Keratinocyte (primary cell): ENCODE data around the gene PRKX. TPM values are rescaled to one million over a fixed set of nuclear protein-coding genes. Genes with fewer than 3 reads are reported as not detected.

ENCODE experiments used
- DNase-seq: peaks from one replicate; pipeline ENCODE4 v3.0.0-alpha.2; 2011; ENCODE audit warnings: low read depth, missing footprints, low spot score
- FAIRE-seq: peaks from 2 replicates; lab custom pipeline; 2011; peaks lifted over from hg19 to GRCh38; lab: Jason Lieb, UNC
- H2AFZ ChIP-seq: 2 replicates; pipeline ENCODE4 v1.6.0; 2012; ENCODE audit warnings: low read length, control low read depth, inconsistent platforms; ENCODE audit not compliant: control insufficient read depth
- H3K27ac ChIP-seq: 2 replicates; pipeline ENCODE4 v1.5.1; 2011; ENCODE audit warnings: low read length; ENCODE audit not compliant: control insufficient read depth, insufficient read depth
- H3K27me3 ChIP-seq: 3 replicates; pipeline ENCODE4 v1.6.0; 2011; ENCODE audit warnings: low read length; ENCODE audit not compliant: control insufficient read depth, insufficient read depth; ENCODE audit errors: extremely low read depth
- H3K36me3 ChIP-seq, 2 experiments: 2 replicates in 1 of 2; 3 replicates in 1 of 2; pipeline ENCODE4 v1.5.1; 2011; ENCODE audit warnings: low read length in 2 of 2, mild to moderate bottlenecking in 1 of 2; ENCODE audit not compliant: control insufficient read depth in 2 of 2, insufficient read depth in 2 of 2; ENCODE audit errors: extremely low read depth in 1 of 2
- H3K4me1 ChIP-seq: 3 replicates; pipeline ENCODE4 v1.5.1; 2011; ENCODE audit warnings: low read length; ENCODE audit not compliant: control insufficient read depth, insufficient read depth; ENCODE audit errors: extremely low read depth
- H3K4me2 ChIP-seq: 3 replicates; pipeline ENCODE4 v1.6.0; 2011; ENCODE audit warnings: low read depth, low read length; ENCODE audit not compliant: control insufficient read depth, insufficient read depth; ENCODE audit errors: extremely low read depth
- H3K4me3 ChIP-seq, 3 experiments: fragments of 200-600 bp in 1 of 3; sonication (generic) in 1 of 3; 2 replicates in 2 of 3; 3 replicates in 1 of 3; pipeline ENCODE4 v1.5.1; 2011 to 2016; ENCODE audit warnings: low read length in 3 of 3, mild to moderate bottlenecking in 3 of 3, control low read depth in 2 of 3, inconsistent platforms in 1 of 3, low read depth in 1 of 3, mixed read lengths in 1 of 3, mixed run types in 1 of 3, moderate library complexity in 1 of 3; ENCODE audit not compliant: control insufficient read depth in 2 of 3, insufficient read depth in 2 of 3; ENCODE audit errors: extremely low read depth in 1 of 3
- H3K79me2 ChIP-seq: 2 replicates; pipeline ENCODE4 v1.6.0; 2012; ENCODE audit warnings: low read length; ENCODE audit not compliant: control insufficient read depth, insufficient read depth
- H3K9ac ChIP-seq: 3 replicates; pipeline ENCODE4 v1.6.0; 2011; ENCODE audit warnings: low read length; ENCODE audit not compliant: control insufficient read depth, insufficient read depth; ENCODE audit errors: extremely low read depth
- H3K9me1 ChIP-seq: 3 replicates; pipeline ENCODE4 v1.6.0; 2011; ENCODE audit warnings: low read length; ENCODE audit not compliant: control insufficient read depth, insufficient read depth; ENCODE audit errors: extremely low read depth
- H3K9me3 ChIP-seq: 2 replicates; pipeline ENCODE4 v1.5.1; 2012; ENCODE audit warnings: low read depth, low read length; ENCODE audit not compliant: control insufficient read depth
- H4K20me1 ChIP-seq: 3 replicates; pipeline ENCODE4 v1.6.0; 2011; ENCODE audit warnings: low read length; ENCODE audit not compliant: control insufficient read depth, insufficient read depth; ENCODE audit errors: extremely low read depth
- CTCF ChIP-seq, 3 experiments: IDR thresholded peaks in 1 of 3; conservative IDR thresholded peaks in 1 of 3; optimal IDR thresholded peaks in 1 of 3; 2 replicates in 2 of 3; 3 replicates in 1 of 3; pipeline versions ENCODE3 to v1.5.1; 2011; ENCODE audit warnings: low read length in 3 of 3, mild to moderate bottlenecking in 3 of 3, moderate library complexity in 2 of 3, control low read depth in 1 of 3, inconsistent platforms in 1 of 3; ENCODE audit not compliant: insufficient read depth in 2 of 3; ENCODE audit errors: extremely low read depth in 1 of 3
- EZH2 ChIP-seq: IDR thresholded peaks from one replicate; pipeline ENCODE4 v1.6.1; 2012; ENCODE audit warnings: inconsistent platforms, mild to moderate bottlenecking, low read length, moderate library complexity
- dilution Hi-C: fragments of 300-500 bp; cut with MboI; formaldehyde crosslinking; loops from one replicate; pipeline ENCODE4 v1.7.0; 2020; ENCODE audit warnings: low sequenced_read_pairs; ENCODE audit not compliant: extremely low pct_ligation_motif_present
- polyA plus RNA-seq, 5 experiments: library from polyadenylated mRNA; depleted of rRNA in 3 of 5; stranded (reverse) in 3 of 5; stranded (forward) in 1 of 5; unstranded in 1 of 5; fragments of >200 nt; gene quantifications; 1 replicate in 1 of 5; 2 replicates in 3 of 5; 3 replicates in 1 of 5; pipeline versions ENCODE4 v1.2.1 to v1.2.3, GENCODE V29; 2011 to 2012; ENCODE audit warnings: missing spikeins in 2 of 5, low read depth in 1 of 5, low replicate concordance in 1 of 5

The PRKX gene
- polyA plus RNA-seq, 1 donor (not counting 4 experiments of a cell fraction or from before 2014, with no cell fraction given): 39.9 TPM

GRCh38 chrX:3674881-3675280 is 38.6 kb downstream of the PRKX start:
- no peak overlapping the region for H3K9ac ChIP-seq
- H3K79me2 ChIP-seq: peaks cover 12% of the 10 kb centered on the region
- FAIRE-seq (no peak), DNase-seq (no peak)
- dilution Hi-C loops: no loop called here
- no peaks in the 10 kb centered on the region for H3K4me1 ChIP-seq
- no peak overlapping the region for H3K4me2 ChIP-seq
- H3K9me1 ChIP-seq: no peaks in the 10 kb centered on the region
- TF ChIP-seq CTCF (optimal IDR thresholded peaks at IDR 0.05 in 1 of 3, IDR thresholded peaks at IDR 0.05 in 1 of 3, conservative IDR thresholded peaks at IDR 0.05 in 1 of 3; ENCODE audit: extremely low read depth in 1 of 3, insufficient read depth in 2 of 3, low read length in 3 of 3) (no peak), EZH2 (no peak)
- H3K36me3 ChIP-seq: peaks cover 7 to 20% of the 10 kb centered on the region in 2 experiments
- H3K9me3 ChIP-seq: no peaks in the 10 kb centered on the region
- H3K27ac ChIP-seq: no peak overlapping the region
- H3K4me3 ChIP-seq: no peak overlapping the region
- no peaks in the 10 kb centered on the region for H4K20me1 ChIP-seq
- no peaks in the 10 kb centered on the region for H3K27me3 ChIP-seq
- no peak overlapping the region for H2AFZ ChIP-seq

GRCh38 chrX:3669841-3670475 is 43.5 kb downstream of the PRKX start:
- Histone ChIP-seq H3K4me3 (no peak overlapping the region), H3K9me1 (no peaks in the 10 kb centered on the region), H3K4me2 (no peak overlapping the region), H3K36me3 (peaks cover 10 to 23% of the 10 kb centered on the region in 2 experiments), H3K4me1 (no peaks in the 10 kb centered on the region), H2AFZ (no peak overlapping the region), H3K9ac (no peak overlapping the region), H3K79me2 (no peaks in the 10 kb centered on the region), H3K27me3 (no peaks in the 10 kb centered on the region), H3K27ac (no peak overlapping the region), H3K9me3 (no peaks in the 10 kb centered on the region), H4K20me1 (no peaks in the 10 kb centered on the region)
- no peak for FAIRE-seq
- no peak for TF ChIP-seq CTCF (optimal IDR thresholded peaks at IDR 0.05 in 1 of 3, IDR thresholded peaks at IDR 0.05 in 1 of 3, conservative IDR thresholded peaks at IDR 0.05 in 1 of 3; ENCODE audit: extremely low read depth in 1 of 3, insufficient read depth in 2 of 3, low read length in 3 of 3)
- no peak for TF ChIP-seq EZH2
- no peak for DNase-seq
- dilution Hi-C loops: no loop called here
